Measurements from ENCODE around the gene ZSCAN21. TPM values are rescaled to one million over a fixed set of nuclear protein-coding genes. Genes with fewer than 3 reads are reported as not detected.

Gene ZSCAN21
- total RNA-seq, 2 experiments from 2014 or later = 6.3 to 6.9 TPM

GRCh38 chr7:100035876-100036275 lies 13.7 kb upstream of the ZSCAN21 start:
- H3K36me3 Mint-ChIP-seq (ENCODE audit: low read depth) = peaks cover 47% of the 10 kb centered on the region

GRCh38 chr7:100038326-100038725 lies 11.2 kb upstream of the ZSCAN21 start:
- no peak for TF ChIP-seq CTCF (IDR thresholded peaks at IDR 0.05)
- POLR2A ChIA-PET = interaction anchor here (0.8 to 1.5 kb wide), 3 partner anchors 11 to 105 kb away, joined by 3 to 4 read pairs (median 3); no protein-coding TSS in a partner anchor
- H3K27ac Mint-ChIP-seq = no peak overlapping the region
- H3K9me3 Mint-ChIP-seq = no peaks in the 10 kb centered on the region
- intact Hi-C loops (cut with micrococcal nuclease) = no loop called here
- ATAC-seq (no peak), DNase-seq (no peak)
- peaks cover 17% of the 10 kb centered on the region for H3K4me1 Mint-ChIP-seq (ENCODE audit: low read depth)
- peaks cover 38% of the 10 kb centered on the region for H3K36me3 Mint-ChIP-seq (ENCODE audit: low read depth)
- no peaks in the 10 kb centered on the region for H3K27me3 Mint-ChIP-seq
- CTCF ChIA-PET = interaction anchor here (0.8 kb wide), 1 partner anchor 10 kb away, joined by 4 read pairs; no protein-coding TSS in a partner anchor
- no peak overlapping the region for H3K4me3 Mint-ChIP-seq

More at GRCh38 chr7:100035876-100036275, 13.7 kb upstream of the ZSCAN21 start:
- POLR2A ChIA-PET = no interaction called here
- H3K4me3 Mint-ChIP-seq = no peak overlapping the region
- H3K27ac Mint-ChIP-seq = no peak overlapping the region
- DNase-seq = no peak
- no peaks in the 10 kb centered on the region for H3K9me3 Mint-ChIP-seq
- no peak for ATAC-seq
- peaks cover 8% of the 10 kb centered on the region for H3K4me1 Mint-ChIP-seq (ENCODE audit: low read depth)
- CTCF ChIA-PET = no interaction called here
- no peaks in the 10 kb centered on the region for H3K27me3 Mint-ChIP-seq
- intact Hi-C loops (cut with micrococcal nuclease) = no loop called here
- no peak for TF ChIP-seq CTCF (IDR thresholded peaks at IDR 0.05)

- Mint-ChIP-seq H3K4me3 (no peak overlapping the region), H3K4me1 (ENCODE audit: low read depth) (peaks cover 20% of the 10 kb centered on the region), H3K9me3 (no peaks in the 10 kb centered on the region), H3K27ac (no peak overlapping the region), H3K27me3 (no peaks in the 10 kb centered on the region), H3K36me3 (ENCODE audit: low read depth) (peaks cover 20% of the 10 kb centered on the region)
- ChIA-PET POLR2A (interaction anchor here (0.9 kb wide), 1 partner anchor 121 kb away, joined by 3 read pairs; the partner anchor contains the start of gene TRIM4), CTCF (interaction anchor here (1.3 kb wide), 1 partner anchor 11 kb away, joined by 3 read pairs; no protein-coding TSS in a partner anchor)
- intact Hi-C loops (cut with micrococcal nuclease) = no loop called here
- TF ChIP-seq CTCF (IDR thresholded peaks at IDR 0.05) = no peak
- ATAC-seq (no peak), DNase-seq (no peak)
Observed at GRCh38 chr7:100040575-100040974, 9.0 kb upstream of the ZSCAN21 start.

GRCh38 chr7:100044718-100045117 lies 4.9 kb upstream of the ZSCAN21 start:
- Mint-ChIP-seq H3K27ac (no peak overlapping the region), H3K9me3 (no peaks in the 10 kb centered on the region), H3K4me3 (no peak overlapping the region), H3K36me3 (ENCODE audit: low read depth) (peaks cover 5% of the 10 kb centered on the region), H3K4me1 (ENCODE audit: low read depth) (peaks cover 24% of the 10 kb centered on the region), H3K27me3 (no peaks in the 10 kb centered on the region)
- ChIA-PET CTCF (interaction anchor here (0.6 to 1.0 kb wide), 2 partner anchors 8 to 84 kb away, joined by 3 read pairs; no protein-coding TSS in a partner anchor), POLR2A (no interaction called here)
- TF ChIP-seq CTCF (IDR thresholded peaks at IDR 0.05) = no peak
- intact Hi-C loops (cut with micrococcal nuclease) = no loop called here
- DNase-seq = peak; percentile 22
- ATAC-seq = no peak

GRCh38 chr7:100048680-100049079 lies 894 bp upstream of the ZSCAN21 start:
- peaks cover 16% of the 10 kb centered on the region for H3K4me1 Mint-ChIP-seq (ENCODE audit: low read depth)
- intact Hi-C loops (cut with micrococcal nuclease) = no loop called here
- H3K27me3 Mint-ChIP-seq = no peaks in the 10 kb centered on the region
- no peak for DNase-seq
- TF ChIP-seq CTCF (IDR thresholded peaks at IDR 0.05) = no peak
- ATAC-seq = no peak
- ChIA-PET CTCF (interaction anchor here (0.9 kb wide), 1 partner anchor 10 kb away, joined by 4 read pairs; no protein-coding TSS in a partner anchor), POLR2A (interaction anchor here (0.6 to 1.7 kb wide), 3 partner anchors 33 to 53 kb away, joined by 3 to 4 read pairs (median 4); partner anchors contain the start of genes AP4M1 and MCM7)
- H3K36me3 Mint-ChIP-seq (ENCODE audit: low read depth) = peaks cover 4% of the 10 kb centered on the region
- peak overlapping the region; percentile 87 for H3K4me3 Mint-ChIP-seq
- peak overlapping the region; percentile 19 for H3K27ac Mint-ChIP-seq
- no peaks in the 10 kb centered on the region for H3K9me3 Mint-ChIP-seq
